ENCODE results near the gene TMEM51.

- TF ChIP-seq EP300 (conservative IDR thresholded peaks at IDR 0.05; ENCODE audit: poor library complexity, severe bottlenecking) = no peak
- no peak for TF ChIP-seq CTCF (IDR thresholded peaks at IDR 0.05; ENCODE audit: poor library complexity, severe bottlenecking)
- no peak for TF ChIP-seq REST (IDR thresholded peaks at IDR 0.05; ENCODE audit: borderline replicate concordance)
- TF ChIP-seq TAF1 (IDR thresholded peaks at IDR 0.05; ENCODE audit: low read depth) = no peak
- TF ChIP-seq MXI1 (conservative IDR thresholded peaks at IDR 0.05; ENCODE audit: poor library complexity, severe bottlenecking) = no peak
- no peak for TF ChIP-seq POLR2AphosphoS5 (IDR thresholded peaks at IDR 0.05)
Observed at GRCh38 chr1:15128077-15128476, 25.5 kb upstream of the TMEM51 start.
